Stimulated activated CD4-positive, alpha-beta T cell treated with anti-CD3 and anti-CD28 coated beads, TNF-alpha, amount 100 ng/mL, for 1 hour (primary cell): ENCODE results near the gene IER5.
A peak's percentile ranks its signal among the peaks of the same experiment; 100 is the strongest.
"Not testable (repeated sequence)": the region's sequence is repeated elsewhere in the genome, so short reads cannot be mapped to it uniquely, and the experiment has no call there.

ENCODE experiments used
- DNase-seq, 3 donors: peaks; one replicate each; pipeline ENCODE4 v3.0.0-alpha.2; 2020; ENCODE audit warnings: low read depth in 3 of 3, low spot score in 1 of 3

Gene IER5

DNA sequence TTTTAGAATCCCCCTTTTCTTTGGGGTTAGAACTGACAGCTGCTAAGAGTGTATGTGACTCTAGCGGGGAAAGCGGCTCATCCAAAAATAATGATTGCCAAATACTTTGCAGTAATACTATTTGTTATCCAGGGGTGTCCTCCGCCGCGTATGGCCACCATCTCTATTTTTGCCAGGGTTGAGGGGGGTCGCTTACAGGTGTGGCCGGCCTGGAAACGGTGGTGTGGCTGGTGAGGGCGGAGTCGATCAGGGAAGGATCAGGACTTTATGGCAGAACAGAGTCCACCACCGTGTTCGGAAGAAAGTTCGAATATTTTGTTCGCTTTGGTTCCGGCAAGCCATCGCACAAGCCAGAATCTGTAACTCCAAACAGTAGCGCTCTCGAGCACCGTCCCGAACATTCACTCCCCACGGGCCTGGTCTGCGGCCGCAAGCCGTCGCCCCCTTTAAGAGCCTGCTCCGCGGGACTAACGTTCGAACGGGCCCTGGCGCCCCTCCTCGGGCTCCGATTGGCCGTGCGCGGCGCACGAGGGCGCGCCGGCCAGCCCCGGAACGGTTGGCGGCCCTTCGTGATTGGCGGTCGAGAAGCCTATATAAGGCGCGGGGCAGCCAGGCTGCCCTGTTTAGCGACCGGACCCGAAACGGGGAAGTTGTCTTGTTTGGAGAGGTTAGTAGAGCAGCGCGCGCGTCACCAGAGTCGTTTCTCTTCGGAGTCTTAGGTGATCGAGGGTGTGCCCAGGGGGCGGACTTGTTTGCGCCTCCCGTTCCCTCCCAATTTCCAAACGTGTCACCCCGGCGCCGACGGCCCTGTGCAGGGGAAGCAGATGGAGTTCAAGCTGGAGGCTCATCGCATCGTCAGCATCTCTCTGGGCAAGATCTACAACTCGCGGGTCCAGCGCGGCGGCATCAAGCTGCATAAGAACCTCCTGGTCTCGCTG is at the start of gene IER5:
Gene IER5, plus strand, starts transcription at position 622 of the 938 bp plus-strand sequence. Its CDS starts 203 bp downstream, at position 825.
- DNase-seq, result peak; percentile 89 to 97 (median 94)

DNA sequence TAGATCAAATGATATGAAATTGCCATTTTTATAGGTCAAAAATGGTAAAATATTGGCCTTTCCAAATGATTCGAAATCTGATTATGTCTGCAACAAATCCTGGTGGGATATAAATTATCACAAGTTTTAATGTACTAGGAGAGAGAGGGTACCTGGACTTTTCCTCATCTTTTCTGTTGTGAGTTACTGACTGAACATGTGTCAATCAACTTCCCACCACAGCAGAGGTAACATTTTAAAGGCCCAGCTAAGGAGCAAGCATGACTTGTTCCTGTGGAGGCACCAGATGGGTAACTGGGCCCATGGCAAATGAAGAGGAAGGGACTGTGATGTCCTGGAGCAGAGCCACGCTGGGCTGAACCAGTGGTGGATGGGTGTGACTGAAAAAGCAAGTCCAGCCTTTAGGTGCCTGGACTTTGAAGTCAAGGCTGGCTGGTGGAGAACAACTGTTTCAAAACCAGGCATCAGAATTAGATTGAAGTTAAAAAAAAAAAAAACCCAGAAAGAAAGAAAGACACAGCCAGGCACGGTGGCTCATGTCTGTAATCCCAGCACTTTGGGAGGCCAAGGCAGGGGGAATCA is 48.1 kb upstream of the IER5 start:
- no peak for DNase-seq

DNA sequence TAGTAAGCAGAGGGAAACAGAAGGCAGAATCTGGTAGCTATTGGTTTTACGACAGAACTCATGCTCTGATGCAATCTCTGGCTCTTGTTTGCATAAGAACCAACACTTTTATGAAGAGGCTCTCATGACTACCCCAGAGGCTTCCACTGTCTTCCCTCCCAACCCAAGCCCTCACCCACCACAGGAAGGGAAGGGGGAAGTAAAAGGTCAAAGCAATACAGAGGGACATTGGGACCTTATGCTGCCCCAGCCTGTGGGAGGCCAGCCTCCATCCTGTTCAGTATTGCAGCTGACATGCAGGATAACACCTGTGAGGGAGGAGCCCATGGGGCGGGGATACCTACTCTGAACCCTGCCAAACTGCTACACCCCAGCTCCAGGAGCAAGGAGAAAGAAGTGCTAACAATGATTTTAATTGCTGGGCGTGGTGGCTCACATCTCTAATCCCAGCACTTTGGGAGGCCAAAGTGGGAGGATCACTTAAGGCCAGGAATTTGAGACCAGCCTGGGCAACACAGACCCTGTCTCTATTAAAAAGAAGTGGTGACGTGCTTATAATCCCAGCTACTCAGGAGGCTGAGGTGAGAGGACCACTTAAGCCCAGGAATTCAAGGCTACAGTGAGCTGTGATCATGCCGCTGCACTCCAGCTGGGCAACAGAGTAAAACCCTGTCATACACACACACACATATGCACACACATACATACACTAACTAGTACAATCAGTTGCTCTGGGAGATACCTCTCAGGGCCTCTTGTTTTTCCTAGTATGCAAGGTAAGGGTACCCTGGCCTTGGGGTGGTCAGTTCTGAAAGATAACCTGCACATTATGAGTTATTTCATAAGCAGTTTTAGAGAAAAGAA is 45.2 kb upstream of the IER5 start:
- no peak for DNase-seq

DNA sequence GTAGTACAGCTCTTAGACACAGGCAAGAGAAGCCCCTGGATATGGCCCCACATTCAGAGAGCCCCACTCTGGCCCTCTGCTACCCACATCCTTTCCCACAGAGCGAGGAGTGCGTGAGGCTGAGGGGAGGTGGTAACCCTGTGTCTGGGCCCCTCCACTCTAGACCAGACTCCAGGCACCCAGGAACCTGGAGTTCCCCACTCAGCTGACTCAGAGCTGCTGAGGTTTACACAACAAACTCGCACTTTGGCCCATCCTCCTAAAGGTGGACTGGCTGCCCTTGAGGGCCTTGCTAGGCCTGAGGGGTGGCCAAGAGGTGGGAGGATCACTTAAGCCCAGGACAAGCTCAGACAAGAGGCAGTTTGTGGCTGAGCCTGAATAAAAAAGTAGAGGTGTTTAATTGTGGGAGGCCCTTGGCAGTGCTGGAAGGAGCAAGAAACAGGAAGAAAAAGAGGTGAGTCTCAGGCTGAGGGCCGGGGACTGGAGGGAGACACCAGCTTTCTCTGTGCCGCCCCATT is 44.0 kb upstream of the IER5 start:
- no peak for DNase-seq

DNA sequence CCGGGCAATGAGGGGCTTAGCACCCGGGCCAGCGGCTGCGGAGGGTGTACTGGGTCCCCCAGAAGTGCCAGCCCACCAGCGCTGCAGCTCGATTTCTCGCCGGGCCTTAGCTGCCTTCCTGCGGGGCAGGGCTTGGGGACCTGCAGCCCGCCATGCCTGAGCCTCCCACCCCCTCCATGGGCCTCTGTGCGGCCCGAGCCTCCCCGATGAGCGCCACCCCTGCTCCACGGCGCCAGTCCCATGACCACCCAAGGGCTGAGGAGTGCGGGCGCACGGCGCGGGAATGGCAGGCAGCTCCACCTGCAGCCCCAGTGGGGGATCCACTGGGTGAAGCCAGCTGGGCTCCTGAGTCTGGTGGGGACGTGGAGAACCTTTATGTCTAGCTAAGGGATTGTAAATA is 42.6 kb upstream of the IER5 start:
- not testable (repeated sequence) for DNase-seq

DNA sequence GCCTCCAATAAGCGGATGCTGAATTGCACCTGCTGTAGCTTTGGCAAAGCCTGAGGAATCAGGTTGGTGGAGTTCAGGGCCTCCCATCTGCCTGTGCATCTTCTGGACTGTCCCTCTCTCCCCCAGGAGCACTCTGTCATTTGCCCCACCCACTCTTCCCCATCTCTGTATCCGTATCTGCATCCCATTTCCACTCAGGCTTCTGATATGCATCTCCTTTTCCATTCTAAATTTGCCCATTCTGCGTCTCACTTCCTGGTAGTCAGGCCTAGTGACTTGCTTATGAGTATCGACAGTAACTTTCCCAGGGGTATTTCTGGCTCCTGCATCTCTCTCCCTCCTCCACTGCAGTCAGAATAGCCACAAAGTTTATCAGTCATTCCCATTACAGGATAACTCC is 39.1 kb upstream of the IER5 start:
- DNase-seq, result no peak

DNA sequence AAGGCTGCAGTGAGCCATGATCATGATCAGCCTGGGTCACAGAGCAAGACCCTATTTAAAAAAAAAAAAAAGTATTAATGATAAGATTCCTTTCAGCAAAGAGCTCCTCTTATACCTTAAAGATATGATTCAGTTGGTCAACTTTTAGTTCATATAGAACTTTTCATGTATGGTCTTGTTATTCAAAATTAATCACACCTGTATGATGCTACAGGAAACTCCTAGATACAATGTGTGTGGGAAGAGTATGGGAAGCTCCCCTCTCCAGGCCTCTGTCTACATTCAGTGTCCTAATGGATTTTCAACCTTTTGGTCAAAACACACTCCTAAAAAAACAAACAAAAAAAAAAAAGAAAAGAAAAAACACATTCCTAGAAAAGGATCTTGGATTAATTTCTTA is 37.6 kb upstream of the IER5 start:
- no peak for DNase-seq

DNA sequence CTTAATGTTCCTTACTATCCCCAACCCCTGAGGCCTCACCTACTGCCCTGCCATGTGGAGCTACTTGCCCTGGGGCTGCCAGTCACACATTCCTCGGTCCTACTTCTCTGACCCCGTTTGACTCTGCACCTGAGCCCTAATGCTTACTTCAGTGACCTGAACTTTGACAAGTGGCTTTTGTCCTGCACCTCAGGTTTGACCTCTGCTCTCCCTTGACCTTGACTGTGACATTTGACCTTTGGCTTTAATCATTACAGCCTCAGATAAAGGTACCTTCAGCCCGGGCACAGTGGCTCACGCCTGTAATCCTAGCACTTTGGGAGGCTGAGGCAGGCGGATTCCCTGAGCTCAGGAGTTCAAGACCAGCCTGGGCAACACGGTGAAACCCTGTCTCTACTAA is 31.9 kb upstream of the IER5 start:
- DNase-seq, result no peak

DNA sequence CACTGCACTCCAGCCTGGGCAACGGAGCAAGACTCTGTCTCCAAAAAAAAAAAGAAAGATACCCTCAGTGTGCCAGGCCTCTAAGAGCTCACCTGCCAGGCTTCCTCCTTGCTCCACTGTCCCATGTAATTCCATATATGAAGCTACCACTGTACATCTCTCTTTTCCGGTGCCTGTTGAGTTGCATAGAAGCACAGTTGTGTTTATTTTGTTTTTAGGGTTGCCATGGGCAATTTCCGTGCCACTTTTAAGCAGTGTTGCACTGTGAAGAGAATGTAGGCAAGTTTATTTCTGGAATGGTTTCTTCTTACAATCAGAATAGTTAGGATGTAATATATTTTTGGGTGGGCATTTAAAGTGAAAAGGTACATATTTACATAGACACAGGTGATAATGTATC is 31.4 kb upstream of the IER5 start:
- no peak for DNase-seq

DNA sequence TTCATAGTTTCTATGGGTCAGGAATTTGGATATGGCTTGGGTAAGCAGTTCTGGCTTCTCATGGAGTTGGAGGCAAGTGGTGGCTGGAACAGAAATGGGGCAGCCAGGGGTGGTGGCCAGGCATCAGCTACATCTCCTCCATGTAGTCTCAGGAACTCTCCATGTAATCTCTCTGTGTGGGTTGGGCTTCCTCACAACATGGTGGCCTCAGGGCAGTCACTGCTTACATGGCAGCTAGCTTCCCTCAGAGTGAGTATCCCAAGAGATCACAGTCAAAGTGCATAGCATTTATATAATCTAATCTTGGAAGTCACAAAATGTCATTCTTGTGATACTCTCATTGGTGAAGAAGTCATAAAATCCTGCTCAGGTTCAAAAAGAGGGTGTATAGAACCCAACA is 29.1 kb upstream of the IER5 start:
- DNase-seq, result no peak

DNA sequence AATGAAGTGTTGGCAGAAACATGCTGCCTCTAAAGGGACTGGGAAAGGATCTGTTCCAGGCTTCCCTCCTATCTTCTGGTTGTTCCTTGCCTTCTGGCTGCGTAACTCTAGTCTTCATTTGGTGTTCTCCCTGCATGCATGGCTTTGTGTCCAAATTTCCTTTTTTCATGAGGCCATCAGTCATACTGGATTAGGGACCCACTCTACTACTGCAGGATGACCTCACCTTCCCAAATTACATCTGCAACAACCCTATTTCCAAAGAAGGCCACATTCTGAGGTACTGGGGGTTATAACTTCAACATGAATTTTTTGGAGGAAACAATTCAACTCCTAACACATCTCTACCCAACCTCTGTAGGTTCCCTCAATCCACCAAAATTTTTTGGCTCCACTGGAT is 28.4 kb upstream of the IER5 start:
- DNase-seq, result no peak

DNA sequence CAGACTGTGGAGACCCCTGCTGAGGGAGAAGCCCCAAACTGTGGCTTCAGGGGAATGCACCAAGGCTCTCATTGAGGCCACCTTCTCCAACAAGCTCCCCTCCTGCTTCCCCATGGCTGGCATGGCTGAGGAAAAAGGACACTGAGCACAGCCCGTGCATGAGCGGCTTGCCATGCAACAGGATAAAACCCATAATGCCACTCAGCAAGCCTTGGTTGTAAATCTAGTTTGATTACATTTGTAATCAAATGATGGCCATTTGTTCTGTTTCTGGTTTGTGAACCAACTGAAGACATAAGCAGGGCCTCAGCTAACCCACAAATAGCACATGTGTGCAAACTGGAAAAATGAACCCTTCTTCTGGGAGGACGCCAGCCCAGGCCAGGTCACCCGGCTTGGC is 27.6 kb upstream of the IER5 start:
- DNase-seq, result not testable (repeated sequence)

DNA sequence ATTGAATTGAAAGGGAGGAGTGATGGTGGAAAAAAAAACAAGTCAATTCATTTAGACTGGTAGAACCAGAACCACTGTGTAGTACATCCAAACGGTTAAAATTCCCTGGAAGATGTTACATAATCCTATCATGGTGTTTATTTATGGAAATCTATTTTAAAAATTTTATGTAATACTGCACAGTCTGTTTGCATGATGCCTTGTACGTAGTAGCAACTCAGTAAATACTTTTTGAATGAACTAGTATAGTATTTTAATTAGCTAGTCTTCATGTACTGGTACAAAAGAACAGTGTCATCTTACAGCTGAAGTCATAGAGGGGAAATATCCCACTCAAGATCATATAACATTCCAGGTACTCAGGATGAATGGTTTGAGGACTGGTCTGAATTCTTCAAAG is 27.0 kb upstream of the IER5 start:
- DNase-seq, result no peak

DNA sequence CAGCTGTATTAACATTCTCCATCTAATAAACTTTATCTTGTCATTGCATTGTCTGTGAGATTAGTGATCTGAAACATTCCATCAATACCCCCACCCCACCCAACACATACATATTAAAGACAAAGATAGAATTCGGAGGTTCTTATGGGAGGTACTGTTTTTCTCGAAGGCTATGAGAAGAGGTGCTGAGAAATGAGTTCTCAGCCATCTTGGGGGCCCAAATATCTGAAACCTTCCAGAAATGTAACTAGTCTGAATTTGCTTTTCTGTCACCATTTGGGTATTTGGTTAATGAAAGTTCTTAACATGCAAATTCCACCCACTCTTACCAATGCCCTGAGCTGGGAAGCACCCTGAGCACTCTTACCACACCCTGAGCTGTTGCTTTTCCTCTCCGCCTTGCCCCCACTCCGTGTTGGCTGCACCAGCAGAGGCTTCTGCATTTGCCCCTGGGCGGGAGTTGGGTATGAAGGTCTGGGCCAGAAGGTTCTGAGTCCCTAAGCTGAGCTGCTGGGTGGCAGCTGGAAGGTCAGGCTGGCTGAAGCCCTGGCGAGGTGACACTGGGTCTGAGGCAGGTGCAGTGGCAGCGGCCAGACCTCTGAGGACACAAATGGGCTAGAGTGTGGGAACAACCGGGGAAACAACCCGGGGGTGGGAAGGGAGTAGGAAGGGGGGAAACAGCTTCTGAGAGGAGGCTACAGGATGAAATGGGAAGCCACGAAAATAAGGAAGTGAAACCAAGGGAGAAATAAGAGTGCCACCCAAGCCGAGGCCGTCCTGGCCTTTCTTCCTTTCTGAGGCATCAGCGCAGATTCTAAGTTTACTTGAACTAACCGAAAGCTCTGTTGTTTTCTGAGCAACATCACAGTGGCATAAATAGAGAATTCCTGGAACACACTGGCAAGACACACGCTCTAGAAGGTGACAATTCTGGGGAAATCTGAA is 26.3 kb upstream of the IER5 start:
- peak in 1 of 3 donors; percentile 10 for DNase-seq

DNA sequence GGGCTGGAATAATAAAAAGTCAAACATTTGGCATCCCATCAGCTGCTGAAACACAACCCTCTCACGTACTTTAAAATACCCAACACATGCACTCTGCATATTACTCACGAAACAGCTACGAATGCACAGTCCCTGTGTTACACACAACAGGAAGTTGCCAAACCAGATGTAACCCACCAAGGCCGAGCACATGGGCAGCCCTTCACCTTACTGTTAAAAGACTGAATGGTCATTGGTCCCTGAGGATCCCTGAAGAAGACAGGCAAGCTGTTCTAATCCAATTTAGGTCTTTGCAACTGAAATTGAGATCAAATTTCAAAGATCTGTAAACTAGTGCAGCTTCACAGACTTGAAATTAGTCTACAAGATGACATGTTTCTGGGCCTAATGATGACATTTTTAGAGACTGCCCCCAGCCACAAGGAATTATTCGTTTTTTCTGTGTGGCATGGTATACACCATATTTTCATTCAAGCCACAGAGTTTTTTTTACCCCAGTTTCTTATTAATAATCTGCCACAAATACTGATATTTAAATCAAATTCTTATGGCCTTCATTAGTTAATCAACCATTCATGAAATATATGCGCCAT is 25.6 kb upstream of the IER5 start:
- DNase-seq, result no peak

DNA sequence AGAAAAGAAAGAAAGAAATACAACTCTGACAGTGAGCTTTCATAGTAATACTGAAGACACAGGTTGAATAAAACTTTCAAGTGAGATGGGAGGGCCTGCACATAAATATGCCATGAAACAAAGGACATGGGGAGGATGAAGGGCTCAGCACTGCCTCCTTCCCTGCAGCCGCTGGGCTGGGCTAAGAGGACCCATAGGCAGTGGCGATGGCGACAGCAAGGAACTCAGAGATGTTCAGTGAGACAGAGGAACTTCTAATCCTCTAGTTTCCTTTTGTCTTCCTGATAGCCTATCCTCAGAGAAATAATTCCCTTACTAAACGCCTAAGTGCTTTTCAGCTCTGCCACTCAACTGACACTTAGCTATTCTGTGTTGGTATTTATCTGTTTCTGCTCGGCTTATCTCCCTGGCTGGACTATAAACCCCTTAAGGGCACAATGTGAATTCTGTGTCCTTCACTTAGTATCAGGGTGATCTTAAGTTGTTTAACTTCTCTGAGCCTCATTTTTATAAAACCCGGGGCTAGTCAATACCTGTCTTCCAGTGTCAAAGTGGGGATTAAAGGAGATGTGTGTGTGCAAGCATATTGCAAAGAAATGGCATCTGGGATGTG is 24.4 kb upstream of the IER5 start:
- DNase-seq, result no peak

DNA sequence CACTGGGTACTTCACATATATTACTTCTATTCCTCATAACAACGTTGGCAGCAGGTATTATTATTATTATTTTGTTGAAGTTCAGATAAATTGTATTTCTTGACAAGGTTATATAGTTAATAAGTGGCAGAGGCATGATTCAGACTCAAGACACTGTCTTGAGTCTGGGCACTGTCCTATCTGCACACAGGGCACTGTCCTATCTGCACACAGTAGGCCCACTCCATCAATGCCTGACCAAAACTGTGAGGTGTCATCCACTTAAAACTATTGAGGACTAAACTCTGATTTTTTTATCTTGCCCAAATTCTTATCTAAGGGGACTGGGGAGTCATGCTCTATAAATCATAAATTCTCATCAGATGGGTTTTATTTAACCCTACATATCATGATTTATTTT is 23.8 kb upstream of the IER5 start:
- DNase-seq, result no peak

DNA sequence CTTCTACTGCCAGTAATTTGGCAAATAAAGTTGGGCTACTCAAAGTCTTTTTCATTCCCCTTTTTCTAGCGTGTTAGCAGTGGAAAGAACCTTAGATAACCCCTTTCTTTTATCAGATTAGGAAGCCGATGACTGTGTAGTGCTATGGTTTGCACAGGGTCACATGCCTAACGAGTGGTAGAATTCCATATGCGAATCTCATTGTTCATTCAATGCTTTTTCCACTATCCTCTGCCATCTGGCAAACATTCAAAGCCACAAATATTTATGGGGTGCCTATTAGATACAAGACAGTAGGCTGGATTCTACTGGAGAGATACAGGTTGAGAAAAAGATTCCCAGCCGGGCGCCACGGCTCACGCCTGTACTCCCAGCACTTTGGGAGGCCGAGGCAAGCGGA is 14.9 kb upstream of the IER5 start:
- DNase-seq, result no peak

DNA sequence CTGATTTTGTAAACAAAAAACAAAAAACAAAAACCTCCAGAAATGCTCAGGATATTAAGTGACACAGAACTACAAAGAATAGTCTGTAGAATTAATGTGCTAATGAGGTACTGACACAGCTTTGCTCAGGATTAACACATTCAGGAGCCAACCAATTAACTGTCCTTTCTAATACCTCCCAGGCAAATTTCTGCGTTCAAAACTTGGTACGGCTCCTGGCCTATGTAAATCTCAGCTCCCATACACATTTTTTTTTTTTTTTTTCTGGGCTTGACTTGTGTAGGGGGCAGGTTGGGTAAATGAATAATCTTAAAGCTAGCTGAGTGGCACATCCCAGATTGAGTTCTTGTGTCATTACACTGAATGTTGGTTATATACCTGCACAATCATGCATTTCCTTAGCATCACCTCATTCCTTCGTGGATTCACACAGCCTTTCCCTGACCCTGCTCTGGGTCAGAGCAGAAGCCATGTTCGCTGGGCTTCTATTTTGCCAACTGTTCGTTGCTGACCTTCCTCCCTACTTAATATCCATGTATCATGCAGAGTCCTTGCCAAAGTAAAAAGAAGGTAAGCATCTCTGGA is 12.6 kb upstream of the IER5 start:
- no peak for DNase-seq
